GM21786 (cell line): Measurements from ENCODE around the gene LKAAEAR1.
A peak's percentile ranks its signal among the peaks of the same experiment; 100 is the strongest.

Source experiments
- ATAC-seq: cut with Tn5 transposase; IDR thresholded peaks from one replicate; pipeline ENCODE4 v1.9.1; 2021; ENCODE audit not compliant: unreplicated experiment

LKAAEAR1 gene

GRCh38 chr20:64069209-64069613, 15.0 kb downstream of the LKAAEAR1 start:
- no peak for ATAC-seq

- ATAC-seq, result no peak
Measured at GRCh38 chr20:64068386-64069208, 15.6 kb downstream of the LKAAEAR1 start.

DNA sequence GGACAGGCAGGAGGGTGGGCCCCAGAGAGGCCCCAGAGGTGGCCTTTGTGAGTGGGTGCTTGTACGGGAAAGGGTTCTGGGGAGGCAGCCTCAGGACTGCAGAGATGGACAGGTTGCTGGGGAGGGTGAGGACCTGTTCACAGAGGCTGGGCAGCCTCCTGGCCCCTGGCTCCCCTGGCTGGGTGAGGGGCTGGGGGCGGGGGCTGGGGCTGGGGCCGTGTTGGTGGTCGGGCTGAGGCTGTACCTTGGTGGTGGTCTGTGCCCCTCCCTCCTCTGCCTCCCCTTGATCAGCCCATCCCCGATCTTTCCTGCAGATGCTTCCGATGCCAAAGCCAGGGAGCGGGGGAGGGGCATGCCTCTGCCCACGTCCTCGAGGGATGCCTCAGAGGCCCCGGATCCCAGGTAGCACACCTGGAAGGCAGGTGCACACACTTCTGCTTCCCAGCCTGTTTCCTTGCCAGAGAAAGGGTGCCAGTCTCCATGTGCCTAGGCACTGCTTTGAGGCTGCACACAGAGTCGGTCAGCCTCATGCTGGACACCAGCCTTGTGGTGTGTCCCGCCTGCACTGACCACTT, 16.4 kb downstream of the LKAAEAR1 start:
- ATAC-seq, result no peak

- no peak for ATAC-seq
Measured at GRCh38 chr20:64067005-64067632, 17.1 kb downstream of the LKAAEAR1 start.

DNA sequence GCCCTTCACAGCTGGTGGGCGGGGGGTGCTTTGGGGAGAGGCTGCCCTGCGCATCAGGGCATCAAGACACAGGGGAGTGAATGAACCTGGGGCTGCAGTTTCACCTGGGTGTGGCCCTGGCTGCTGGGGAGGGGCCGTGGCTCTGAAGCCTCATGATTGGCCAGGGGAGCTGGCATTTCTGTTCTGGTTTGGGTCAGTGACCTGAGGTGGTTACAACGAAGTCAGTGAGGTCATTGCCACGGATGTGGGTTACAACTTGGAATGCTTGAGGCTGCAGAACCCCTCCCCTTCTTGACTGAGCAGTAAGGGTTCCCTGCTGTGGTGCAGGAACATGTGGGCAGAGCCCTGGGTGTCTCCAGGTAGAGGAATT, 18.2 kb downstream of the LKAAEAR1 start:
- peak; percentile 60 for ATAC-seq

DNA sequence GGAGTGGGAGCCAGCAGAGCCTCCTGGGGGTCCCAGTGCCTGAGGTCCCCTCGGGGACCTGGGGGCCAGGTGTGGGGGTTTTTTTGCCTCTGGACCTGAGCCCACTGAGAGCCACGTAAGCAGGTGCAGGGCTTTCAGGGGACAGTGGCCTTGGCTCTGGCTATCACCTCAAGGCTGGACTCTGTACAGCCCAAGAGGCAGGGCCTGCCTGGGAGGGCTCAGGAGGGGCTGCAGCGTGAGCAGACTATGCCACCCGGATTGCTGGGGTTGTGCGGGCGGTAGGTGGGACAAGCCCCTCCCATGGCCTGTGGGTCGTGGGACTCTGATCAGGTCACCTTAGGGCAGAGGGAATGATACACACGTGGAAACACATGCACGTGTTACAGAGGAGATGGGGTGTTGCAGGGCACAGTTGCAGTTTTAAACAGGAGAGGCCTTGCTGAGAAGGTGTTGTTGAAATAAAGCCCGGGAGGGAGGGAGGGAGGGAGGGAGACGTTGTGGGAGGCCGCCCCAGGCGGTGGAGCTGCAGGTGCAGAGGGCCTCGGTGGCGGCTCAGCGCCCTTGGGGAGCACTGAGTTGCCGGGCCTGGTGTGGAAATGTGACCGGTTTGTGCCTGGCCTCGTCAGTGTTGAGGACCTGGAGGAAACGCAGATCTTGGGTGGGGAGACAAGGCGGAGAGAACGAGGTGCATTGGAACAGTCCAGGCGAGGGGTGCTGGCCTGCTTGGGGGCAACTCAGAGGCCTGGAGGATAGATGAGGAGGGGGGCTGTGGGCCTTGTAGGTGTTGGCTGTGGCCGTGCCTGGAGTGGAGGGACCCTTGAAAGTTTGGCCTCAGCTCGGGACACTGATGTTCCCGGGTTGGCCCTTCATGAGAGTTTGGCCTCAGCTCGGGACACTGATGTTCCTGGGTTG, 18.9 kb downstream of the LKAAEAR1 start:
- no peak for ATAC-seq

DNA sequence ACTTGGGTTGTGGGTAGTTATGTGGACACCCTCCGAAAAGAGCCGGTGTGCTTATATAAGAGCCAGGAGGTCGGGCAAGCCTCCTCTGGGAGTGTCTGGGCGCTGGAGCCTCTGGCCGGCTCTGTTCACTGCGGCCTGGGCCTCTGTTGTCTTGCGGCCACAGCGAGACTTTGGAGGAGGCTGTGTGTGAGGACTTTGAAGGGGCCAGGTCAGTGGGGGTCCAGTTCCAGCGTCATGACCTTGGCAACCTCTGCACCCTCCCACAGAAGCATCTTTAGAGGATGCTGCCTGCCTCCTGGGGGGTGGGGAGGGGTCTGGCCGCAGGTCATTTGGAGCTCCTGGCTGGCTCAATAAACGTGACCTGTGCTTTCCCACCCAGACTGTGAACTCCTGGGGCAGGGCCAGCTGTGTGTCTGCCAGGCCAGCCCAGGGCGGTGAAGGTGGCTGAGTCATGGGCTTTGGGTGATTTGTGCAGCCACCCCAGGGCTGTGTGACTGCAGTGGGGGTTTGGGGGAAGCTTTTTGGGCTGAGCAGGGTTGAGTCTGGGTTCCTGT, 20.0 kb downstream of the LKAAEAR1 start:
- no peak for ATAC-seq

DNA sequence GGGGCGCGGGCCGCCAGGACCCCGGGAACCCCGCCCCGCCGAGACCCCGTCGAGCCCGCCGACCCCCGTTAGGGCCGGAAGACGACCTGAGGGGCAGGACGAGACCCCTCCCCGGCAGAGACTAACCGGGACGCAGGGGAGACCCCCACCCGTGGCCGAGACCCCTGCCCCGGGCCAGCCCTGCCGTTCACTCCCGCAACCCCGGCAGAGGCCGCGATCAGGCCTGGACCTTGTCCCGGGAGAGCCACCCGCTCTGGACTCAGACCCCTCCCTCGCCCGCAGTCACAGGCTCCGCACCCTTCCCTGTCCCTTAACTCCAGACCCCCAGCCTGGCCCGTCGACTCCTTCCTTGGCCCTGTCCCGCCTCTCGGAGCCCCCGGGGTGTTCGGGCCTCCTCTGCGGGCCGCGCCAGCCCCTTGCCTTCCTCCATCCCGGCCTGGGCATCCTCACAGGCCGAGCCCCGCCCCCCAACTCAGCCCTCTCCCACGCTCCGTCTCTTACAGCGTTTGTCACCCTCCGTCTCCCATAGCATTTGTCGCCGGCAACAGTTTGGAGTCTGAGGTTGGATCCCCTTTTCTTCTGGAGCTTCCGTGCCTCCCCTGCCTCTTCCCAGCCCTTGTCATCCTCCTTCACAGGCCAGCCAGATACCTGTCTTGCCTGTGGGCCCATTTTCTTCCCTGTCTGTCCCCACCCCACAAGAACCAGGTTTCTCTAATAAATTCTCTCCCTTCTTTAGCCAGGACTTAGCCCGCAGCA, 20.6 kb downstream of the LKAAEAR1 start:
- ATAC-seq, result no peak

GRCh38 chr20:64062596-64063388, 21.4 kb downstream of the LKAAEAR1 start, which contains the start of gene TCEA2:
TSS of gene TCEA2 (plus strand) at chr20:64063198. CDS start at chr20:64063313, 115 bp downstream.
- ATAC-seq, result peak; percentile 69

DNA sequence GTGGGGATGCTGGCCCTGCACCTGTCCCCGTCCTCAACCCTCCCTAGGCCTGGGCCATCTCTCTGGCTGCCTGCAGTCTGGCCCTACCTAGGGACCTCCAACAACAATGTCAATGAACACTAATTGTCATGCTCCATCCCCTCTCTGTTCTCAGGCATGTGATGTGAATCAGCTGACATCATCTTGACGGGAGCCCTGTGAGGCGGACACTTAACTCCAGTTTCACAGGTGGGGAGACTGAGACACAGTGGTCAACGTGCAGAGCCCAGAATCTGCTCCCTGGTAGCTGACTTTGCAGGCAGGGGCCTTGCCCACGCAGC, 22.0 kb downstream of the LKAAEAR1 start:
- ATAC-seq, result no peak

DNA sequence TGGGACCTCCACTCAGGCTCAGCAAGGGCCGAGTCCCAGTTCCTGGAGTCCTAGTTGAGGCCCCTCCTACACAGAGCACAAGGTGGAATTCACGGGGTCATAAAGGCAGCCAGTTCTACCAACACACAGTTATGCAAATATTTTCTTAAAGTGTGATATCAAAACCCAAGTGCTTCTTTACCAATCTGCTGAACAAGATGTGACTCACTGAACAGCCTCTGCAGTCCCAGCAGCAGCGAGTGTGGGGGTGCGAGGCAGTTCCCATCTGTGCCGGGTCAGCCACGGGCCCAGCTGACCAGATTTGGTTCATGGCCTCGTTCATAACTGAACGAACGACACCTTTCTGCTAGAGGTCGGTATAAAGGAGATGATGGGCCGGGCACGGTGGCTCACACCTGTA, 25.7 kb downstream of the LKAAEAR1 start:
- ATAC-seq, result no peak

GRCh38 chr20:64057628-64058498, 26.3 kb downstream of the LKAAEAR1 start:
- ATAC-seq, result no peak

DNA sequence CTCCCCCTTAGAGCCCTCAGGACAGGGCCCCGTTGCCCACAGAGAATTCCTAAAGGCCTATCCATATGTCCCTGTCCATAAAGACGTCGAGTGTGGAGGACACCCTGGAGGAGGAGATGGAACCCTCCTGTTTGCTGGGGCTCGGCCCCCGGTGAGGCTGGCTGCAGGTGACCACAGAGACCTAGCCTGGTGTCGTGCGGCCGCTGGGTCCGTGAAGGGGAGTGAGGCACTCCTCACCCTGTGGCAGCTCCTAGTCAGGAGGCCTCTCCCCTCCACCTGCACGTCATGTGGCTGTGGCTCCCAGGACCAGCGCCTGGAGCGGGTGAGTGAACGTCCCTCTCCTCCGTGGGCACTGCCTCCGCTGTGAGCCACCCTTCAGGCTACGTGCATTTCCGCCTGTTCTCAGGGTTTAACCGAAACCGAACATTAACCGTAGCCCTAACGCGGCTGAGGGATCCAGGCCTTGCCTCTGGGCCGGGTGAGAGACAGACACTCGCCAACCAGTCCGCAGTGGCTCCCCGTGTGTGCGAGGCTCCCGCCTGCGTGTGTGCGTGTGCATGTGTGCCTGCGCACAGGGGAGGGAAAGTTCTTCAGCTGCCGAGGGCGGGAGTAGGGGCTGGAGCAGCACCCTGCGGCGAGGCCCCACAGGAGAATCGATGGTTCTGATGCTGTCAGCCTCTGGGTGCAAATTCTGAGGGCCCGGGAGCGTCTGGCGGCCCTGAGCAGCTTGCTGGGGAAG, 27.1 kb downstream of the LKAAEAR1 start:
- ATAC-seq, result no peak

DNA sequence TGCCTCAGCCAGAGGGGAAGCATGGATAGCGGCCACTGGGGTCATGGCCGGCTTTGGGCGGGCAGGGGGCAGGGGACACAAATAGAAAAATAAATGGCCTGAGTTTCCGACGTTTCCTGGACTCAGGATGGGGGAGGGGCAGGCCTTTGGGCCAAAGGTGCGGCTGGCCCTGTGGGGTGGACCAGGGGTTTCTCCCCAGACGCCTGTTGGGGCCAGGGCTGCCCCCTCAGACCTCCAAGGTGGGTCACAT, 27.6 kb downstream of the LKAAEAR1 start:
- ATAC-seq, result no peak

DNA sequence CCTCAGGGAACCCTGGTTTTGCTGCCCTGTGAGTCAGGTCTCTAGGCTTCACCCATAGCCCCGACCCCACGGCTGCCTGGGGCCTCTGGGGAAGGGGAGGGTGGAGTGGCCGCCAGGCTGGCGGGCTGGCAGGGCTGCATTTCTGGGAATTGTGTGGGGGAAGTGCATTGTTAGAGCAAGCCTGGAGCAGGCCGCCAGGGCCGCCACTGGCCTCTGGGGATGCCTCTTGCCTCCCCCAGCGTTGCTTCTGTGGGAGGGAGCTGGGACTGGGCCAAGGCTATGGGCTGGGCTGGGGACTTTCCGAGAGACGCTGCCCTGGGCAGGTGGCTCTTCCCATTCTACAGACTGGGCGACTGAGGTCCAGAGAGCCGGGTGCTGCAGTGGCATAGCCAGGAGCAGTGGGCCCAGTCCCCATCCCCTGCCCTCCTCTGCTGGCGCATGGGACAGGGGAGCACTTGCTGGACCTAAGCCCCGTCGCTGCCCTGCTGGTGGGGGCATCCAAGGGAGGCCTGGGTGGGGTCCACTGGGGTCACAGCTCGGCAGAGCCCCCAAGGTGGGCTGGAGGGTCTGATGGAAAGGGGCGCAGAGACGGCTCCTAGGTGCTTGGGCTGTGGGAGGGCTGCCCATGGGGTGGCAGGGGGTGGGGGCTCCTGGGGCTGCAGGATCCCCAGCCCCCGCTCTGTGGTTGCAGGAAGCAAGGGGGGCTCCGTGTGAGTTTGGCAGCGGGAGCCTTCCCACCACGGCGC, 28.1 kb downstream of the LKAAEAR1 start:
- ATAC-seq, result no peak

GRCh38 chr20:64055396-64055892, 28.8 kb downstream of the LKAAEAR1 start:
- no peak for ATAC-seq
